Choroid plexus epithelial cell (primary cell): ENCODE results near the gene HDAC7.

Source experiments
- DNase-seq: peaks from one replicate; pipeline ENCODE4 v3.0.0-alpha.2; 2010; ENCODE audit warnings: low read depth
- H3K4me3 ChIP-seq: 2 replicates; pipeline ENCODE4 v1.5.1; 2011; ENCODE audit warnings: low read depth, mild to moderate bottlenecking, control low read depth, low read length, moderate library complexity
- TF ChIP-seq, protein P1 (sequence below): conservative IDR thresholded peaks from 2 replicates; pipeline ENCODE4 v1.5.1; 2011; ENCODE audit warnings: low read depth, mild to moderate bottlenecking, control low read depth, inconsistent platforms, low read length, moderate library complexity

HDAC7 gene

DNA sequence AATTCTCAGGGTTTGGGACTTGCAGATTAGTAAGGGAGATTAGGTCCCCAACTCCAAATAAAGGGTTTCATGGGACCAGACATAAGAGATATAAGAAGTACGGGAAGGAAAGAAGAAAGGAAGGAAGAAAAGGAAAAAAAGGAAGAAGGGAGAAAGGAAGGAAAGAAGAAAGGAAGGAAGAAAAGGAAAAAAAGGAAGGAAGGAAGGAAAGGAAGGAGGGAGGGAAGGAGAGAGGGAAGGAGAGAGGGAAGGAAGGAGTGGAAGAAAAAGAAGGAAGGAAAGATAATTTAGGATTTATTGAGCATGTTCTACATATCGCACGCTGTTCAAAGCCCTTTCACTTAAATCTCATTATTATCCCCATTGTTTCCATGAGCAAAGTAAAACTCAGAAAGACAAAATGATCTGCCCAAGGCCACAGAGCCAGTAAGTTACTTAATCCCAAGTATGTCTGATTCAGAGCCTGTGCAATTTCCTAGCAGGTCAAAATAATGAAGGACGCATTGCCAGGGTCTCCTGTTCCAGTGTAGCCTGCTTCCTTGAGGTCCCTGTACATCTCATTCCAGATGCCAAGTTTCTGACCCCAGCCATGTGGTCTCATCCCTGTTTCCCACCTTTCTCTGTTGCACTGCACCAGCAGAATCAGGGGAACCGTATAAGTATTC is 3.9 kb upstream of the HDAC7 start:
- DNase-seq: no peak
- no peak overlapping the region for H3K4me3 ChIP-seq
- TF ChIP-seq, protein P1, sequence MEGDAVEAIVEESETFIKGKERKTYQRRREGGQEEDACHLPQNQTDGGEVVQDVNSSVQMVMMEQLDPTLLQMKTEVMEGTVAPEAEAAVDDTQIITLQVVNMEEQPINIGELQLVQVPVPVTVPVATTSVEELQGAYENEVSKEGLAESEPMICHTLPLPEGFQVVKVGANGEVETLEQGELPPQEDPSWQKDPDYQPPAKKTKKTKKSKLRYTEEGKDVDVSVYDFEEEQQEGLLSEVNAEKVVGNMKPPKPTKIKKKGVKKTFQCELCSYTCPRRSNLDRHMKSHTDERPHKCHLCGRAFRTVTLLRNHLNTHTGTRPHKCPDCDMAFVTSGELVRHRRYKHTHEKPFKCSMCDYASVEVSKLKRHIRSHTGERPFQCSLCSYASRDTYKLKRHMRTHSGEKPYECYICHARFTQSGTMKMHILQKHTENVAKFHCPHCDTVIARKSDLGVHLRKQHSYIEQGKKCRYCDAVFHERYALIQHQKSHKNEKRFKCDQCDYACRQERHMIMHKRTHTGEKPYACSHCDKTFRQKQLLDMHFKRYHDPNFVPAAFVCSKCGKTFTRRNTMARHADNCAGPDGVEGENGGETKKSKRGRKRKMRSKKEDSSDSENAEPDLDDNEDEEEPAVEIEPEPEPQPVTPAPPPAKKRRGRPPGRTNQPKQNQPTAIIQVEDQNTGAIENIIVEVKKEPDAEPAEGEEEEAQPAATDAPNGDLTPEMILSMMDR: no peak

DNA sequence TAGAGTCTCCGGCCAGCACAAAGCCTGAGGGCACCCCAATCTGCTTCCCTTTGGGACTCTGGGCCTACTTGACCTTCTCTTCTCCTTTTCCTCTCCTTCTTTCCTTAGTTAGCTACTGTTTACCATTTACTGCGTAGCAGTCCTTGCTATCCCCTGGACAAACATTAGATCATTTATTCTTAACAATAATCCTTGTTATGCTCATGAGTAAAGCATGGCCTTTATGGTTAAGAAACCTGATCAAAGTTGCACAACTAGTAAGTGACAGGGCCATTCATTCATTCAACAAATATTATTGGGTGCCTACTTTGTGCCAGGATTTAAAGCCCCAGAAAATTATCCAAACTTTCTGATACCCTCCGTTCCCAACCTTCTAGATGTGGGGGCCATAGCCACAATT is 3.2 kb upstream of the HDAC7 start:
- DNase-seq: no peak
- TF ChIP-seq, protein P1: no peak
- no peak overlapping the region for H3K4me3 ChIP-seq

- TF ChIP-seq, protein P1: no peak
- H3K4me3 ChIP-seq: no peak overlapping the region
- DNase-seq: no peak
These were observed 2.7 kb upstream of the HDAC7 start for GRCh38 chr12:47822401-47822800.

GRCh38 chr12:47821346-47821706 is 1.6 kb upstream of the HDAC7 start:
- TF ChIP-seq, protein P1: no peak
- no peak for DNase-seq
- H3K4me3 ChIP-seq: no peak overlapping the region

- peak; percentile 97 for DNase-seq
- TF ChIP-seq, protein P1: no peak
- peak overlapping the region; percentile 76 for H3K4me3 ChIP-seq
These were observed 1.1 kb upstream of the HDAC7 start for GRCh38 chr12:47820631-47821345.

DNA sequence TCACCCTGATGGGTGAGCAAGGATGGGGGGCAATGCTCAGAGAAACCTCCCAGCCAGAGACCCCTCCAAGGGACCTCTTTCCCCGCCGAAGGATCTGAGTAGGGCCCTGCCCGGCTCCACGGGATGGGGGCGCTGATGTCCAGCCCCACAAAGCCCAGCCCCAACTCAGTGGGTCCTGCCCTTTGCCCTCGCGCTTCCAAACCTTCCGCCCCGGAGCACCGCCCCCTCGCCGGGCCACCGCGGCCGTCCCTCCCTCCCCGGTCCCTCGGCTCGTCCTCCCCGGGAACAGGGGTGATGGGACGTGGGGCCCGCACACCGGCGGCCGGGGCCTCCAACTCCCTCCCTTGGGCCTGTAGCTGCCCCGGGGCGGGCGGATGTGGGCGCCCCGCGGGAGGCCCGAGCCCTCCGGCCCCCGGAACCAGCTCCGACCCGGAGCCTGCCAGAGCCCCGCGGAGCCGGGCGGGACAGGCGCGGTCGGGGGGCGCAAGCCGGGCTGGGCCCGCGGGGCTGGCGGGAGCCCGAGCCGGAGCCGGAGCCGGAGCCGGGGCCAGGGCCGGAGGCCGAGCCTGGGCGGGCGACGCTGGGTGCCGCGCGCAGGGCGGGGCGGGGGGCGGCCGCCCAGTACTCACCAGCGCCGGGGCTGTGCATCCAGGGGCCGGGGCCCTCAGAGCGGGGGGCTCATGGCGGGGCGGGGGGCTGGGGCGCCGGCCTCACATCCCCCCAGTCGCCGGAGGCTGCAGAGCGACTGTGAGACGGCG is 386 bp downstream of the HDAC7 start:
- H3K4me3 ChIP-seq: peak overlapping the region; percentile 76
- DNase-seq: no peak

More for the DNA sequence above, 386 bp downstream of the HDAC7 start:
- TF ChIP-seq, protein P1: peak; percentile 45
